Astrocyte (in vitro differentiated cells and primary cell): ENCODE data around the gene MYBL2.

Source experiments
- CTCF ChIP-seq: IDR thresholded peaks from 2 replicates; pipeline ENCODE4 v1.5.1; 2011; ENCODE audit warnings: low read depth, mild to moderate bottlenecking, inconsistent platforms, low read length, moderate library complexity; ENCODE audit not compliant: insufficient read depth
- EZH2 ChIP-seq: IDR thresholded peaks from 2 replicates; pipeline ENCODE4 v1.6.1; 2012; ENCODE audit warnings: mild to moderate bottlenecking, low read length, inconsistent platforms; ENCODE audit not compliant: insufficient read depth

- TF ChIP-seq EZH2, result no peak
- TF ChIP-seq CTCF, result no peak
These were observed 27.8 kb downstream of the MYBL2 start for GRCh38 chr20:43694763-43695162.
